NCI-H2107 treated with DMSO at 0.1 percent for 48 hours (cell line): ENCODE measurements around the gene PKD2L2.
"Not testable (repeated sequence)": the region's sequence is repeated elsewhere in the genome, so short reads cannot be mapped to it uniquely, and the experiment has no call there.

ENCODE experiments used
- DNase-seq: peaks from one replicate; lab custom pipeline; 2025; ENCODE audit not compliant: unreplicated experiment; lab: John Stamatoyannopoulos, UW

The PKD2L2 gene

GRCh38 chr5:137954131-137954879 lies 65.0 kb downstream of the PKD2L2 start:
- no peak for DNase-seq

DNA sequence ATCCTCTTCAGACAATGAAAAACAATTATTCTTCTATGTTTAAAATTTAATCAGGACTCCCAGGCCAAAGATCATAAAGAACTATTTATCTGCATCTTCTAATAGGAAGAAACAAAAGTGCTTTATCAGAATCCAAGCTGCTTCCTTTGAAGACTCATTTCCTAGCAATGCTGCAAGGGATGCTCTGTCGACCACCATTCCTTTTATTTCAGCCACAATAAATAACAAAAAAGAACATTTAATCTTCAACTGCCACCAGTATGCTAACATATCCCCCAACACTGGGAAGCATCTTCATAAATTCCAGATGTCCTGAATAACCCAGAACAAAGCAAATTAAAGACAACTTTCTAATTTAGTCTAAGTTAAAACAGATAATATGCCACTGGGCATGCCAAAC lies 68.7 kb downstream of the PKD2L2 start:
- DNase-seq = no peak

DNA sequence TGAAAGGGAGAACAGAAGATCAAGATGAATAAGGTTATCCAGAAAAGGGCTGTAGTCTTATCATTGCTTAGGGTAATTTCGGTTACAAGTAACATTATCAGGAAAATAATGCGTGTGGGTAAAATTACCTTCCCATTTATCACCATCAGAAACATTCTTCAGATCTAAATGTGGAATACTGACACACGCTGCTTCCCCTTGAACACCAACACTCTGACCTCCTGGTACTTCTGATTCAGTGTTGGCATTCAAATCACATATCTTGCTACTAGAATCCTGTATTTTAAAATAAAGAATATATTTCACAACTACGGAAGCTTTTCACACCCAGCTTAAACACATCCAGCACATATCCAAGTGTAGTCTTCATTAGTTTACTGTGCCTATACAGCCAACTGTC lies 70.2 kb downstream of the PKD2L2 start:
- DNase-seq = no peak

DNA sequence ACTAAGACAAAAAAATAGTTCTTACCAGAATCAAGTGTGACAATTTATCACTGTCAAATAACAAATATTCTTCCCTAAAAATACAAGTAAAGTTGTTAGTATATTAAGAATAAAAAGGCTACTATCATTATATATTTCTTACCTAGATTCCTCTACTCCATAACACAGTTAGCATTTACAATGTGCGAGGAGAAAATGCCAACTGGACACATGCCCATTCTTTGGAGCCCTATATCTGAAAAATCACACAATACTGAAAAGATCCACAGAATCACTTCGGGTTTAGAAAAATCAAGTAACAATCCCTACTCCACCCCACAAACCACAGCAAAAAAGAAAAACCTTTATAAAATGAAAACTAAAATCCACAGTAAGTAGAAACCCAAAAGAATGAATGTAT lies 70.9 kb downstream of the PKD2L2 start:
- DNase-seq = no peak

GRCh38 chr5:137960819-137961218 lies 71.6 kb downstream of the PKD2L2 start:
- DNase-seq = no peak

GRCh38 chr5:137970384-137970783 lies 81.1 kb downstream of the PKD2L2 start:
- DNase-seq = not testable (repeated sequence)

DNA sequence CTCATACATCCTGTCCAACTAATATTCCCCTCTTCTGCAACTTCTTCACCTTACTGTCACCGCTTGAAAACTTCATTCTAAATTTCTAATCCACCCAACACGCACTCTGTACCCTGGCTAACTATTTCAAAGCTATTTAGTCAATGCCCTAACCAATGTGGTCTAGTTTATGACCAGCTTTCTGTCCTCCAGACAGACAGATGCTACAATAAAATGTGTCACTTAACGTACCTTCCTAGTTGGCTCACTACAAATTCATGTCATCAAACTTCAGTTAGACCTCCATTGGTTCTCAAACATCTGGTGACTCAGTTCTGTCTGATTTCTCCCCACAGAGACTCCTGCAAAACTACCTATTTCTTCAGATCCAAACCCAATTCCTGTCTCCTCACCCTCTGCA lies 86.0 kb downstream of the PKD2L2 start:
- no peak for DNase-seq

DNA sequence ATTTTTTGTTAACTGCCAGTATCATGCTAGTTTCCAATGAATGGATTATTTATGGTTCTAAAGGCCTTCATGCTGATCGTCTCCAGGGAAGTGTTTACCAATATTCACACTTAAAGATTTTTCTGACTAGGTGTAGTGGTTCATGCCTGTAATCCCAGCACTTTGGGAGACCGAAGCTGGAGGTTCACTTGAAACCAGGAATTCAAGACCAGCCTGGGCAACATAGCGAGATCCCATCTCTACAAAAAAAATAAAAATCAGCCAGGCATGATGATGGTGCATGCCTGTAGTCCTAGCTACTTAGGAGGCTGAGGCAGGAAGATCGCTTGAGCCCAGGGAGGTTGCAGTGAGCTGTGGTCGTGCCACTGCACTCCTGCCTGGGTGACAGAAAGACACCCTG lies 100.2 kb downstream of the PKD2L2 start:
- DNase-seq = no peak
